Measurements from ENCODE around the gene TEAD1. TPM values are rescaled to one million over a fixed set of nuclear protein-coding genes. Genes with fewer than 3 reads are reported as not detected.

The TEAD1 gene
- total RNA-seq, 1 donor from 2014 or later = 62.5 TPM

DNA sequence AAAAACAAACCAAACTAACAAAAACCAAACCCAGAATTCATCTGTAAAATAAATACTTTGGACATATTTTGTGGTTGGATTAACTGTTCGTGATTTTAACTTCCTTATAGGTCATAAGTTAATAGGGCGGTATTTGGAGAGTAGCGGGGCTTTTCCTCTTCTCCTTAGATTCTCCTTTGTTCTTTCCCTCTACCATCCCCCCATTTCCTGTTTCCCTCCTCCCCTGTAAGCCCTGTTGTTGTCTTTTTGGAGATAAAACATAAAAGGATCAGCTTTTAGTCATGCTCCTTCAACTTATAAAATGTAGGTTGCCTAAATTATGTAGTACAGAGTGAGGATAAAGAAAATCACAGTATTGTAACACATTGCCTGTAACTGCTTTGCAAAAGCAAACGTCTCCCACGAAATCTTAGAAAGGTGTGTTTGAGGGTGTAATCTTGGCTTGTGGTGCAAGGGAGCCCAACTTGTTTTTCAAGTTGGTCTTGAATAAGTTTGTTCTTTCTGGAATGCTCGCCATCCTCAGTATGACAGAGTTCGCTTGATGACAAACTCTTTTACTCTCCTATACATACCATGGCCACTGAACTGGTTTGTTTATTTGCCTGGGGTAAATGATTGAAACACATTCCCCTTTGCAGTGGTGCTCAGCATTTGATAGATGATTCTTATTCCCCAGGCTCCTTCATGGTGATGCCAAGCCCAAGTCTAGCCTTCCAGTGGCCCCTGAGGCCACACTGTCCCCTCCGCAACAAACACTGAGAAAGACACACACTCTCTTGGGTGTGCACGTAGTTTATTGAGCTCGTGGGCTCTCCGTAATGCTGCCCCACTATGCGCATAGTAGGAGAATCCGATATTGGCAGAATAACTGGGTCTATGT lies 49.4 kb downstream of the TEAD1 start:
- no peak overlapping the region for H3K4me3 Mint-ChIP-seq (ENCODE audit: unreplicated experiment)
- peaks cover 36% of the 10 kb centered on the region for H3K4me1 Mint-ChIP-seq (ENCODE audit: low read depth, unreplicated experiment)
- no peaks in the 10 kb centered on the region for H3K36me3 Mint-ChIP-seq (ENCODE audit: unreplicated experiment)
- peaks cover 5% of the 10 kb centered on the region for H3K27me3 Mint-ChIP-seq (ENCODE audit: unreplicated experiment)
- H3K27ac Mint-ChIP-seq (ENCODE audit: unreplicated experiment) = no peak overlapping the region
- DNase-seq = no peak
- TF ChIP-seq, protein P1, sequence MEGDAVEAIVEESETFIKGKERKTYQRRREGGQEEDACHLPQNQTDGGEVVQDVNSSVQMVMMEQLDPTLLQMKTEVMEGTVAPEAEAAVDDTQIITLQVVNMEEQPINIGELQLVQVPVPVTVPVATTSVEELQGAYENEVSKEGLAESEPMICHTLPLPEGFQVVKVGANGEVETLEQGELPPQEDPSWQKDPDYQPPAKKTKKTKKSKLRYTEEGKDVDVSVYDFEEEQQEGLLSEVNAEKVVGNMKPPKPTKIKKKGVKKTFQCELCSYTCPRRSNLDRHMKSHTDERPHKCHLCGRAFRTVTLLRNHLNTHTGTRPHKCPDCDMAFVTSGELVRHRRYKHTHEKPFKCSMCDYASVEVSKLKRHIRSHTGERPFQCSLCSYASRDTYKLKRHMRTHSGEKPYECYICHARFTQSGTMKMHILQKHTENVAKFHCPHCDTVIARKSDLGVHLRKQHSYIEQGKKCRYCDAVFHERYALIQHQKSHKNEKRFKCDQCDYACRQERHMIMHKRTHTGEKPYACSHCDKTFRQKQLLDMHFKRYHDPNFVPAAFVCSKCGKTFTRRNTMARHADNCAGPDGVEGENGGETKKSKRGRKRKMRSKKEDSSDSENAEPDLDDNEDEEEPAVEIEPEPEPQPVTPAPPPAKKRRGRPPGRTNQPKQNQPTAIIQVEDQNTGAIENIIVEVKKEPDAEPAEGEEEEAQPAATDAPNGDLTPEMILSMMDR (IDR thresholded peaks at IDR 0.05; ENCODE audit: partially characterized antibody, unreplicated experiment) = no peak
- H3K9me3 Mint-ChIP-seq (ENCODE audit: unreplicated experiment) = no peaks in the 10 kb centered on the region

DNA sequence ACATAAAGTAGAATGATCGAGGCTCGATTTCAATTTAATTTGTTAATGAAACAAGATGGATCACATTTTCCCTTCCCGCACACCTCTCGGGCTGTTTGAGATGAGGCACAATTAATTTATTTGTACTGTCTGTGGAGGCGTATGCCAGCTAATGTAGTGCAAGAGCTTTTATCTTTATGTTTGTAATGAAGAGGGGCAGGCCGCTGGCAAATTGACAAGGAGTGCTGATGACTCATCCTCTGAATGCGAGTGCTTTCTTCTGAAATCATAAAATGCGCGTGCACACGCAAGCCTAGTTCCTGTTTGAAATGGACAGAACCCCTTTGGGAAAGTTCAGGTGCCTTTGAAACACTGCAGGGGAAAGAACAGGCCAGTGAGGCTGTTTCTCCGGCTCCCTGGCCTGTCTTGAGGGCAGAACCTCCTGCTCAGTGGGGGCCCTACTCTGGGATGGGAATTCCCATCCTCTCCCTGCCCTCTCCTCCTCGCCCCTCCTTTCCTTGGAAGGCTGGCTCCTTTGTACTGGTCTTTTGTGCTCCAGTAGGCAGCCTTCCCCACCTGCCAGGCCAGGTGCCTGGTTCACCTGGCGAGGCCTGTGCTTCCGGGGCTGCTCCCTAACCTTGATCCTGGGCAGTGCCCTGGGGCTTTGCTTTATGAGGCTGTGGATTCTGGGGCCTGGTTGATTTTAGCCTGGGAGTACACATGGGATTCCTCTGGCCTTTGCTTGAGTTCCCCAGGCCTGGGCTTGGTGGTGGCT lies 50.3 kb downstream of the TEAD1 start:
- Mint-ChIP-seq H3K36me3 (ENCODE audit: unreplicated experiment) (no peaks in the 10 kb centered on the region), H3K27me3 (ENCODE audit: unreplicated experiment) (peaks cover 5% of the 10 kb centered on the region), H3K9me3 (ENCODE audit: unreplicated experiment) (no peaks in the 10 kb centered on the region), H3K27ac (ENCODE audit: unreplicated experiment) (no peak overlapping the region), H3K4me1 (ENCODE audit: low read depth, unreplicated experiment) (peaks cover 31% of the 10 kb centered on the region), H3K4me3 (ENCODE audit: unreplicated experiment) (no peak overlapping the region)
- DNase-seq = no peak
- TF ChIP-seq, protein P1 (IDR thresholded peaks at IDR 0.05; ENCODE audit: partially characterized antibody, unreplicated experiment) = no peak

DNA sequence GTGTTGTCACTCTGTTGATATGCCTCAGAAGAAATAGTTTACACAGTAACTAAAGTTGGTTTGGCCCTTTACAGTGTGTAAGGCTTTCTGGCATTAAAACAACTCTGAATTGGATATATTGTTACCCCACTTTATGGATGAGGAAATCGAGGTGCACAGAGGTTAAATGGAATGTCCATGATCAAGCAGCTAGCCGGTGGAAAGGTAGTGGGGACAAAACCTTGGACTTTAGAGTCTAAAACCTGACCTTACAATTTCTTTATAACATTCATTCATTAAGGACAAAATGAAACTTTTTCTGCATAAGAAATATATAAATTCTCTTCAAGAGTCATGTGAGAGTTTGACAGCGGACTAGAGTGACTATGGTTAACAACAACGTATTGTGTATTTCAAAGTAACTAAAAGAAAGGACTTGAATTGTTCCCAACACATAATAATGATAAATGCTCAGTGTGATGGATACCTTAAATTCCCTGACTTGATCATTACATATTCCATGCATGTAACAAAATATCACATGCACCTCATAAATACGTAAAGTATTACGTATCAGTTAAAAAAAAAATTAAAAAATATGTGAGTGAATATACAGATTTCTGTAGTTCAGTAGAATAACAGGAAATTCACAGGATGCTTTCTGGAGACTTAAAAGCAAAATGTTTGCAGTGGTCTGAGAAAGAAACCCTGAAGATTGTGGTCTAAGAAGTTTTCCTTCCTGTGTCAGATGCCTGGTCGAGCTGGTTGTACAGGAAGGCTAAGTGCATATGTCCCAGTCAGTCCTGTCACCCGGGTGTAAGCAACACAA lies 51.0 kb downstream of the TEAD1 start:
- DNase-seq = no peak
- H3K27me3 Mint-ChIP-seq (ENCODE audit: unreplicated experiment) = peaks cover 5% of the 10 kb centered on the region
- H3K9me3 Mint-ChIP-seq (ENCODE audit: unreplicated experiment) = no peaks in the 10 kb centered on the region
- no peak overlapping the region for H3K27ac Mint-ChIP-seq (ENCODE audit: unreplicated experiment)
- TF ChIP-seq, protein P1 (IDR thresholded peaks at IDR 0.05; ENCODE audit: partially characterized antibody, unreplicated experiment) = no peak
- no peak overlapping the region for H3K4me3 Mint-ChIP-seq (ENCODE audit: unreplicated experiment)
- peaks cover 29% of the 10 kb centered on the region for H3K4me1 Mint-ChIP-seq (ENCODE audit: low read depth, unreplicated experiment)
- H3K36me3 Mint-ChIP-seq (ENCODE audit: unreplicated experiment) = no peaks in the 10 kb centered on the region

DNA sequence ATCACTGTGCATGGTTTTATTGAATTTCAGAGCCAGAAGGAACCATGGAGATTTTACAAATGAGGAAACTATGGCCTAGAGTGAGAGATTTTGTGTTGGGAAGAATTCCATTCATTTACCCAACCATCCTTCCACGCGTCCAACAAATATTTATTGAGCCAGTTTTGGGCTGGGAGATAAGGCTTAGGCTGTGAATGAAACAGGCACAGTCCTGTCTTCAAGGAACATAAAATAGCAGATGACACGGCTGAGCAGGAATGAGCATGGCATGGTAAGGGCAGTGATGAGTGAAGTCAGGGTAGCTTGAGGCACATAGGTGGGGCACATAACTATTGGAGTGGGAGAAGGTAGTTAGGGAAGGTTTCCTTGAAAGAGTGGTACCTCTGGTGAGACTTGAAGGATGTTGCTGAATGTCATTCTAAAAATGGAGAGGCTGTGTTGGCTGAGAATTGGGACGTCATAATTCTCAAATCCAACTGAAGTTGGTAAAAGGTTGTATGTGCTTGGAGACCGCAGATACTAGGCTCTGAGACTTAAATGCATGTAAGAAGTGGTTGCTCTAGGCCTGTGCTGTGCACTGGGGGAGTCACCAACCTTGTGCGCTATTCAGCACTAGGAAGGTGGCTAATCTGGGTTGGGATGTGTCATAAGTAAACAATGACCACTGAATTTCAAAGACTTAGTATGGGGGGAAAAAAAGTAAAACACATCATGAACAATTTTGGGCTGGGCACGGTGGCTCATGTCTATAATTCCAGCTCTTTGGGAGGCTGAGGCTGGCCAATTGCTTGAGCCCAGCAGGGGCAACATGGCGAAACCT lies 51.9 kb downstream of the TEAD1 start:
- peaks cover 25% of the 10 kb centered on the region for H3K4me1 Mint-ChIP-seq (ENCODE audit: low read depth, unreplicated experiment)
- no peaks in the 10 kb centered on the region for H3K36me3 Mint-ChIP-seq (ENCODE audit: unreplicated experiment)
- H3K27ac Mint-ChIP-seq (ENCODE audit: unreplicated experiment) = no peak overlapping the region
- H3K4me3 Mint-ChIP-seq (ENCODE audit: unreplicated experiment) = no peak overlapping the region
- no peaks in the 10 kb centered on the region for H3K9me3 Mint-ChIP-seq (ENCODE audit: unreplicated experiment)
- TF ChIP-seq, protein P1 (IDR thresholded peaks at IDR 0.05; ENCODE audit: partially characterized antibody, unreplicated experiment) = no peak
- DNase-seq = no peak
- peaks cover 5% of the 10 kb centered on the region for H3K27me3 Mint-ChIP-seq (ENCODE audit: unreplicated experiment)
